ENCODE results near the gene MED15.

Gene MED15

DNA sequence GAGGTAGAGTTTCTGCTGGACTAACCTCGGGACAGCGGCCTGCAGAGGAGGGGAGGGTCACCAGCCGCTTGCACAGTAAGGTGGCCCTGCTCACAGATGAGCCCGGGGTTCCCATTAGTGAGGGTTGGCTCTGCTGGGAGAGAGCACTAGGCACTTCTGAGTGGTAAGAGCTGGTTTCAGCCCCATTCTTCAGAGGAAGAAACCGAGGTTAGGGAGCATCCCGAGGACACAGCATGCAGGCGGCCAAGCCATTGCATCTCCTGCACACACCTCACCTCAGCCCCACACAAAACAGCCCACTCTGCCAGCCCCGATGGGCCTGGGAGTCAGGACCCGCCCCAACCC lies 99.3 kb downstream of the MED15 start:
- Histone ChIP-seq H3K27me3 (replicated peaks; ENCODE audit: control insufficient read depth, insufficient read depth, low read length) (no peaks in the 10 kb centered on the region), H3K4me3 (replicated peaks; ENCODE audit: low read depth, low read length) (no peak overlapping the region), H3K36me3 (ENCODE audit: control insufficient read depth, insufficient read depth, low read length) (no peaks in the 10 kb centered on the region)
- no peak for DNase-seq (ENCODE audit: extremely low read depth, insufficient read length)
- TF ChIP-seq, protein P1, sequence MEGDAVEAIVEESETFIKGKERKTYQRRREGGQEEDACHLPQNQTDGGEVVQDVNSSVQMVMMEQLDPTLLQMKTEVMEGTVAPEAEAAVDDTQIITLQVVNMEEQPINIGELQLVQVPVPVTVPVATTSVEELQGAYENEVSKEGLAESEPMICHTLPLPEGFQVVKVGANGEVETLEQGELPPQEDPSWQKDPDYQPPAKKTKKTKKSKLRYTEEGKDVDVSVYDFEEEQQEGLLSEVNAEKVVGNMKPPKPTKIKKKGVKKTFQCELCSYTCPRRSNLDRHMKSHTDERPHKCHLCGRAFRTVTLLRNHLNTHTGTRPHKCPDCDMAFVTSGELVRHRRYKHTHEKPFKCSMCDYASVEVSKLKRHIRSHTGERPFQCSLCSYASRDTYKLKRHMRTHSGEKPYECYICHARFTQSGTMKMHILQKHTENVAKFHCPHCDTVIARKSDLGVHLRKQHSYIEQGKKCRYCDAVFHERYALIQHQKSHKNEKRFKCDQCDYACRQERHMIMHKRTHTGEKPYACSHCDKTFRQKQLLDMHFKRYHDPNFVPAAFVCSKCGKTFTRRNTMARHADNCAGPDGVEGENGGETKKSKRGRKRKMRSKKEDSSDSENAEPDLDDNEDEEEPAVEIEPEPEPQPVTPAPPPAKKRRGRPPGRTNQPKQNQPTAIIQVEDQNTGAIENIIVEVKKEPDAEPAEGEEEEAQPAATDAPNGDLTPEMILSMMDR (IDR thresholded peaks at IDR 0.05; ENCODE audit: insufficient read depth, low read length, poor library complexity, severe bottlenecking): no peak

DNA sequence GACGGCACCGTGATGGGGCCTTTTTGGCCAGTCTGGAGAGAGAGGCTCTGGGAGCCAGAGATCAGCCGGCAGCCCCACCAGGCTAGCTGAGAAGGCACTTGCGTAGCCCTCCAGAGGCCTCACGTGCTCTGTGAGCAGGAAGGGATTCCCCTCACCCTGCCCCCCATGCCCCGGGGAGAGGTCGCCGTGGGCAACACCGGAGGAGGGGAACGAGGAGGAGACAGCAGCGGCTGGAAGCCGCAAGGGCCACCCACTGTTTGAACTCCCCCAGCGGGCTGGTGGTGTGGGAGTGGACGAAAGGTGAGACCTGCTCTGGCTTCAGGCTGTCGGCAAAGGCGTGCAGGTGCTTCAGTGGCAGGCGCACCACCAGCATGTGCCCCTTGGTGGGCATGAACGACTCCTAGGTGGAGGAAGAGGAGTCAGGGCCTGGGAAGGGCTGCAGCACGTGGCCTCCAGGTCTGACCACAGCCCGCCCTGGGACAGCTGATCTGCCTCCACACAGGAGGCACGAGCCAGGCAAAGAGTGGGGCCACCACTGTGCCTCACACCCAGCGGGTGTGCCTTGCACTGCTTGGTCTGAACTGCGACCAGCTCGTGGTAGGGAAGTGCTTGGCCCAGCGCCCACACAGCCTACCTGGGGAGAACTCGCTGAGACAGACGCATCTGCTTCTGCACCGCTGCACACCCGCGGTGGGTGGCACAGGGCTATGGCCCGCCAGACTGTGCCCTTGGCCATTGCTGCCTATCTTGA lies 99.9 kb downstream of the MED15 start:
- Histone ChIP-seq H3K36me3 (ENCODE audit: control insufficient read depth, insufficient read depth, low read length) (no peaks in the 10 kb centered on the region), H3K27me3 (replicated peaks; ENCODE audit: control insufficient read depth, insufficient read depth, low read length) (no peaks in the 10 kb centered on the region), H3K4me3 (replicated peaks; ENCODE audit: low read depth, low read length) (no peak overlapping the region)
- TF ChIP-seq, protein P1 (IDR thresholded peaks at IDR 0.05; ENCODE audit: insufficient read depth, low read length, poor library complexity, severe bottlenecking): no peak
- DNase-seq (ENCODE audit: extremely low read depth, insufficient read length): no peak

DNA sequence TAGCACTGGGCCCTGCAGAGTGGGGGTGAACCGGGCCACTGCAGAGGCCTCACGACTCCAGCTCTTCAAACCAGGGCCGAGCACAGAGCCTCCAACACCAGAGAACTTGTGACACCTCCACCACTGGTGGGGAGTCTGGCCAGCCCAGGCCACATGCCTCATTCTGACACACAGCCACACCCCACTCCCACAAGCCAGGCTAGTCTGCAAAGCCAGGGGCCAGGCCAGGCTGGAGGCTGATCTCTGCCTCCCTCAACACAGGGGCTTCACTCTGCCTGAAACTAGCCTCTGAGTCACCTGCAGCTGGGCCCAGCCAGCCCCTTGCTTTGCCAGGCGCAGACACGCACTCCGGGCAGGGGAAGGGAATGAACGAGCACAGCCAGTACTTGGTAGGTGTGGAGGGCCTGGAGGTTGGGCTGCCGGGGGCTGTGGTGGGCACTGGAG lies 102.9 kb downstream of the MED15 start:
- no peaks in the 10 kb centered on the region for H3K36me3 ChIP-seq (ENCODE audit: control insufficient read depth, insufficient read depth, low read length)
- TF ChIP-seq, protein P1 (IDR thresholded peaks at IDR 0.05; ENCODE audit: insufficient read depth, low read length, poor library complexity, severe bottlenecking): no peak
- no peaks in the 10 kb centered on the region for H3K27me3 ChIP-seq (replicated peaks; ENCODE audit: control insufficient read depth, insufficient read depth, low read length)
- H3K4me3 ChIP-seq (replicated peaks; ENCODE audit: low read depth, low read length): no peak overlapping the region
- DNase-seq (ENCODE audit: extremely low read depth, insufficient read length): no peak

DNA sequence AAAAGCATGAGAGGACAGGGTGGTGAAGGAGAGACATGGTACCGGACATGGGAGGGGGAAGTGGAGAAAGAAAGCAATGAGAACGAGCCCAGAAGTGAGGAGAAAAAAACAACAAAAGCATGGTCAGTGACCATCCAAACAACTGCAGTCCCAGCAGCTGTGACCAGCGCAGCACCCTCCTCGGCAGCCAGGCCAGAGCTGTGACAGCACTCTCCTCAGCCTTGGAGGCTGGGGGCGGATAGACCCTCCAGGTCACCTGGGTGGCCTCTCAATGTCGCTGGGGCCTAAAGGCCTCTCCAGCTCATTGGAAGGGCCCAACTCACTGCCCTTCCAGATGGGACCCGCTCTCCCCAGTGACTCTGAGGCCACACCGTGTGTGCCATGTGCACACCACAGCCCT lies 103.3 kb downstream of the MED15 start:
- Histone ChIP-seq H3K4me3 (replicated peaks; ENCODE audit: low read depth, low read length) (no peak overlapping the region), H3K36me3 (ENCODE audit: control insufficient read depth, insufficient read depth, low read length) (no peaks in the 10 kb centered on the region), H3K27me3 (replicated peaks; ENCODE audit: control insufficient read depth, insufficient read depth, low read length) (no peaks in the 10 kb centered on the region)
- TF ChIP-seq, protein P1 (IDR thresholded peaks at IDR 0.05; ENCODE audit: insufficient read depth, low read length, poor library complexity, severe bottlenecking): no peak
- no peak for DNase-seq (ENCODE audit: extremely low read depth, insufficient read length)

DNA sequence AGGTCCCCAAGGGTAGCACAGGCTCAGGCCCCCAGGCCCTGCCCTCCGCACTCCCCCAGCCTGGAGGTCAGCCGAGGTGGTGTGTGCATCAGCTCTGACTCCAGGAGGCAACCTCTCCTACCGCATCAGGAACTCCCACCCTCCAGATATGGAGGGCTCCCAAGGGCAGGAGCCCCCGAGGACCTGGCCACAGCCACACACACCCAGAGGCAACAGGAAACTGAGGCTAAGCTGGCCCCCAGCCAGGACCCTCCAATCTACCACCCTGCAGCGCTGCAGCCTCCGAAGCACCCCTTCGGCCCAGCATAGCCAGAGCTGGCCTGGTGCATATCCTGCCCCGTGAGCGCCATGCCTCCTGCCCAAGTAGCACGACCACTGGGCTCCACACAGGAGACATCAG lies 104.0 kb downstream of the MED15 start:
- TF ChIP-seq, protein P1 (IDR thresholded peaks at IDR 0.05; ENCODE audit: insufficient read depth, low read length, poor library complexity, severe bottlenecking): no peak
- H3K27me3 ChIP-seq (replicated peaks; ENCODE audit: control insufficient read depth, insufficient read depth, low read length): no peaks in the 10 kb centered on the region
- H3K36me3 ChIP-seq (ENCODE audit: control insufficient read depth, insufficient read depth, low read length): no peaks in the 10 kb centered on the region
- no peak for DNase-seq (ENCODE audit: extremely low read depth, insufficient read length)
- no peak overlapping the region for H3K4me3 ChIP-seq (replicated peaks; ENCODE audit: low read depth, low read length)

DNA sequence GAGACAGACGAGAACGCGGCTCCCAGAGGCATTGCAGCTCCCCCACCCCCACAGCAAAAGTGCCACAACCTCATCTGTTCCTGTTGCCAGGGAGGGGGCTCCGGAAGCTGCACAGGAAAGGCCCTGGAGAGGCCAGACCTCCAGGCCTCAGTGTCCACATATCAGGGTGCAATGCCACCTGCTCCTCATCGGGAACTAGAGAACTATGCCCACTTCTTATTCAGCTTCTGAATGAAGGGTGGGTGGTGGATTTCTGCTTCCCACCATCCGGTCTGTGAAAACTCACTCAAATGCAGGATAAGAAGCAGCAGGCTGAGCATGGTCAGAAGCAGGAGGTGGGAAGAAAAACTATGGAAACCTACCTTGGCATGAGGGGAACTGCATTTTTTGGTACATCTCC lies 105.9 kb downstream of the MED15 start:
- no peak for DNase-seq (ENCODE audit: extremely low read depth, insufficient read length)
- H3K4me3 ChIP-seq (replicated peaks; ENCODE audit: low read depth, low read length): no peak overlapping the region
- TF ChIP-seq, protein P1 (IDR thresholded peaks at IDR 0.05; ENCODE audit: insufficient read depth, low read length, poor library complexity, severe bottlenecking): no peak
- H3K27me3 ChIP-seq (replicated peaks; ENCODE audit: control insufficient read depth, insufficient read depth, low read length): no peaks in the 10 kb centered on the region
- no peaks in the 10 kb centered on the region for H3K36me3 ChIP-seq (ENCODE audit: control insufficient read depth, insufficient read depth, low read length)
